ENCODE results near the gene MAPRE3. TPM values are rescaled to one million over a fixed set of nuclear protein-coding genes. Genes with fewer than 3 reads are reported as not detected.
A peak's percentile ranks its signal among the peaks of the same experiment; 100 is the strongest.

Gene MAPRE3
- total RNA-seq, 4 donors from 2014 or later: 16.8 to 64.7 (median 32.9) TPM

DNA sequence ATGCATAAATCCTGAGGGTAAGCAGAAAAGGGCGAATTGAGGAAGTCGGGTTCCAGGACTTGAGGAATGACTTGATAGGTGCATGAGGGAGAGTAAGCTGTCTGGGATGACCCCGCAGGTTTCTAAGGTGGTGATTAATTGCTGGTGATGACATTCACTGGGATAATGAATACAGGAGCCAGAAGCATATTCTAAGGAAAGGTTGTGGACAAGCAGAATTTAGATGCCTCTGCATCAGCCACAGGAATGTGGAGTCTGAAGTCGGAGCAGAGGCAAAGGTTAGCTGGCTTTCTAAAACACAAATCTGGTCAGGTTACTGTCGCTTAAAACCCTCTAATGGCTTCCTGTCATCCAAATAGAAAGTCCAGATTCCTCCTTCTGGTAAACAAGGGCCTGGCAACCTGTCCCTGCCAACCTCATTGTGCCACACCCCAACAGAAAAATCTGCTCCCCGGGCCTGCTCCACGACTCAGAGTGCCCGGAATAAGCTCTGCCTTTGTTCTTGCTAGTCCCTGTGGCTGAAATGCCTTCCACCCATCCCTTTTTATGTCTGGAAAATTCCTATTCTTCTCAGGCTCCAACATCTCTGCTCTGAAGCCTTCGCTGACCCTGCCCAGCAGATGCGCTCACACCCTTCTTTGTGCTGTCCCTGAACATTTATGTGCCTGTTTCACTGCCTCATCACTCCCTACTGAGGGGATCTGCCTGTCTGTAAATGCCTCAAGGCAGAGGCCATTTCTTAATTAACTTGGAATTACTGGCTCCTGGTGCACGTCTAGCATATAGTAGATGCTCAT is 51.0 kb downstream of the MAPRE3 start:
- peak in 1 of 3 donors; percentile 15 for TF ChIP-seq POLR2AphosphoS5 (IDR thresholded peaks at IDR 0.05)
- TF ChIP-seq CTCF (IDR thresholded peaks at IDR 0.05): no peak
- H3K27me3 ChIP-seq: no peaks in the 10 kb centered on the region
- WGBS, 2 donors (ENCODE audit: low coverage in 1 of 2): 53 to 58% methylated on average over 3 to 11 of the region's 11 CpGs
- H3K9me3 ChIP-seq: no peaks in the 10 kb centered on the region
- intact Hi-C loops (cut with DNase I; ENCODE audit: low total_unique reads): loop anchor here (5.0 kb wide), 1 partner anchor 1124 kb away; no protein-coding TSS in a partner anchor
- in situ Hi-C loops (cut with MboI; ENCODE audit: low pct_ligation_motif_present in 1 of 4, low pct_unique_long_range_greater_than_20kb in 1 of 4, low sequenced_read_pairs in 3 of 4): no loop called here
- H3K27ac ChIP-seq: peak overlapping the region; percentile 64 to 80 (median 75)
- DNase-seq: peak; percentile 77
- H3K4me1 ChIP-seq: peaks cover 17 to 37% (median 33%) of the 10 kb centered on the region in 4 donors
- no peak overlapping the region for H3K4me3 ChIP-seq
- H3K36me3 ChIP-seq: no peaks in the 10 kb centered on the region

GRCh38 chr2:27023740-27024139 is 53.3 kb downstream of the MAPRE3 start:
- H3K4me3 ChIP-seq: no peak overlapping the region
- in situ Hi-C loops (cut with MboI; ENCODE audit: low pct_ligation_motif_present in 1 of 4, low pct_unique_long_range_greater_than_20kb in 1 of 4, low sequenced_read_pairs in 3 of 4): no loop called here

DNA sequence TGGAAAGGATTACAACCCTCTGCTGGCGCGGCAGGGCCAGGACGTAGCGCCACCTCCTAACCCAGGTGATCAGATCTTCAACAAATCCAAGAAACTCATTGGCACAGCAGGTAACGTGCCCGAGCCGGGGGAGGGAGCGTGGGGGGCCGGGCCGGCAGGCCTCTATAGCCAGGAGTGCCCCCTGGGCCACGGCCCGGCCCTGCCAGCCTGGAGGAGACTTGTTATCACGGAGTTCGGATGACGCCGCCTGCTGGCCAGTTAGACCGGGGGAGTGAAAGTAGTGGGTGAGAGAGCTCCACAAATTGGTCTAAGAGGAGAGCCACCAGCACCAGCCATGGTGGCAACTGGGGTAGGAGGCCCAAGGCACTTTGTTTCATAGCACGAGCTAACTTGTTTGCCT is 53.8 kb downstream of the MAPRE3 start:
- no peaks in the 10 kb centered on the region for H3K9me3 ChIP-seq
- TF ChIP-seq POLR2AphosphoS5 (IDR thresholded peaks at IDR 0.05) (no peak), EP300 (IDR thresholded peaks at IDR 0.05; ENCODE audit: low read depth) (no peak), POLR2A (IDR thresholded peaks at IDR 0.05) (no peak), CTCF (IDR thresholded peaks at IDR 0.05) (no peak)
- no peaks in the 10 kb centered on the region for H3K36me3 ChIP-seq
- no peak overlapping the region for H3K4me3 ChIP-seq
- no peak overlapping the region for H3K27ac ChIP-seq
- H3K27me3 ChIP-seq: no peaks in the 10 kb centered on the region
- DNase-seq: no peak
- in situ Hi-C loops (cut with MboI; ENCODE audit: low pct_ligation_motif_present in 1 of 4, low pct_unique_long_range_greater_than_20kb in 1 of 4, low sequenced_read_pairs in 3 of 4): no loop called here
- 60 to 86% methylated on average over 1 to 18 of the region's 18 CpGs for WGBS, 2 donors (ENCODE audit: low coverage in 1 of 2)
- intact Hi-C loops (cut with DNase I; ENCODE audit: low total_unique reads): loop anchor here (5.0 kb wide), 1 partner anchor 1127 kb away; no protein-coding TSS in a partner anchor
- H3K4me1 ChIP-seq: peaks cover 17 to 30% (median 27%) of the 10 kb centered on the region in 4 donors

More at GRCh38 chr2:27023740-27024139, 53.3 kb downstream of the MAPRE3 start:
- H3K4me1 ChIP-seq: peaks cover 17 to 31% (median 27%) of the 10 kb centered on the region in 4 donors
- H3K27me3 ChIP-seq: no peaks in the 10 kb centered on the region
- intact Hi-C loops (cut with DNase I; ENCODE audit: low total_unique reads): loop anchor here (5.0 kb wide), 1 partner anchor 1126 kb away; no protein-coding TSS in a partner anchor
- no peak for DNase-seq
- TF ChIP-seq EP300 (IDR thresholded peaks at IDR 0.05; ENCODE audit: low read depth): no peak
- no peak for TF ChIP-seq POLR2A (IDR thresholded peaks at IDR 0.05)
- no peak for TF ChIP-seq CTCF (IDR thresholded peaks at IDR 0.05)
- TF ChIP-seq POLR2AphosphoS5 (IDR thresholded peaks at IDR 0.05): no peak
- no peaks in the 10 kb centered on the region for H3K36me3 ChIP-seq
- no peak overlapping the region for H3K27ac ChIP-seq
- H3K9me3 ChIP-seq: no peaks in the 10 kb centered on the region
- WGBS, 2 donors (ENCODE audit: low coverage in 1 of 2): 95% methylated on average over 7 of the region's 7 CpGs; no CpG with 5 or more reads in 1 of the 2 donors

GRCh38 chr2:27024812-27025211 is 54.4 kb downstream of the MAPRE3 start:
- Histone ChIP-seq H3K27me3 (no peaks in the 10 kb centered on the region), H3K4me3 (no peak overlapping the region), H3K27ac (no peak overlapping the region), H3K36me3 (no peaks in the 10 kb centered on the region), H3K9me3 (no peaks in the 10 kb centered on the region), H3K4me1 (peaks cover 12 to 24% (median 23%) of the 10 kb centered on the region in 4 donors)
- in situ Hi-C loops (cut with MboI; ENCODE audit: low pct_ligation_motif_present in 1 of 4, low pct_unique_long_range_greater_than_20kb in 1 of 4, low sequenced_read_pairs in 3 of 4) (no loop called here), intact Hi-C loops (cut with DNase I; ENCODE audit: low total_unique reads) (loop anchor here (5.0 kb wide), 1 partner anchor 1128 kb away; no protein-coding TSS in a partner anchor)
- no peak for DNase-seq
- WGBS, 2 donors (ENCODE audit: low coverage in 1 of 2): 88 to 100% methylated on average over 1 to 12 of the region's 12 CpGs
- no peak for TF ChIP-seq POLR2AphosphoS5 (IDR thresholded peaks at IDR 0.05)
- no peak for TF ChIP-seq POLR2A (IDR thresholded peaks at IDR 0.05)

All from transverse colon (tissue), 4 donors.